Stimulated activated CD8-positive, alpha-beta memory T cell treated with anti-CD3 and anti-CD28 coated beads, Interleukin-15, amount 100 ng/mL, for 4 hours (primary cell): Measurements from ENCODE around the gene BTN3A1.
"Not testable (repeated sequence)": the region's sequence is repeated elsewhere in the genome, so short reads cannot be mapped to it uniquely, and the experiment has no call there.

Experiments used
- DNase-seq, 2 donors: peaks; one replicate each; pipeline ENCODE4 v3.0.0-alpha.2; 2020; ENCODE audit warnings: low read depth in 2 of 2

BTN3A1 gene

GRCh38 chr6:26401987-26402658 lies at the start of gene BTN3A1:
TSS of gene BTN3A1 (plus strand) at chr6:26402275. CDS start at chr6:26405564, 3,289 bp downstream.
- DNase-seq = peak; percentile 36 to 43

GRCh38 chr6:26352315-26352714 lies 49.8 kb upstream of the BTN3A1 start:
- no peak for DNase-seq

GRCh38 chr6:26354162-26354561 lies 47.9 kb upstream of the BTN3A1 start:
- DNase-seq = no peak

GRCh38 chr6:26355366-26355765 lies 46.7 kb upstream of the BTN3A1 start:
- DNase-seq = no peak

- DNase-seq = not testable (repeated sequence)
These were observed 44.5 kb upstream of the BTN3A1 start for GRCh38 chr6:26357543-26357942.

GRCh38 chr6:26358511-26358981 lies 43.5 kb upstream of the BTN3A1 start:
- DNase-seq = no peak

GRCh38 chr6:26359765-26360164 lies 42.3 kb upstream of the BTN3A1 start:
- DNase-seq = no peak

GRCh38 chr6:26360451-26361416 lies 41.3 kb upstream of the BTN3A1 start:
- DNase-seq = no peak

GRCh38 chr6:26361544-26361943 lies 40.5 kb upstream of the BTN3A1 start:
- no peak for DNase-seq

- no peak for DNase-seq
These were observed 39.8 kb upstream of the BTN3A1 start for GRCh38 chr6:26362093-26362835.

GRCh38 chr6:26362836-26363220 lies 39.2 kb upstream of the BTN3A1 start:
- DNase-seq = no peak

- DNase-seq = no peak
These were observed 38.0 kb upstream of the BTN3A1 start for GRCh38 chr6:26363882-26364701.

- DNase-seq = no peak
These were observed 36.5 kb upstream of the BTN3A1 start for GRCh38 chr6:26365633-26365995.

GRCh38 chr6:26366504-26366903 lies 35.6 kb upstream of the BTN3A1 start:
- no peak for DNase-seq

GRCh38 chr6:26367114-26367513 lies 35.0 kb upstream of the BTN3A1 start:
- DNase-seq = no peak

GRCh38 chr6:26371813-26372212 lies 30.3 kb upstream of the BTN3A1 start:
- not testable (repeated sequence) for DNase-seq

GRCh38 chr6:26372308-26373144 lies 29.5 kb upstream of the BTN3A1 start:
- no peak for DNase-seq

GRCh38 chr6:26375270-26375669 lies 26.8 kb upstream of the BTN3A1 start:
- DNase-seq = no peak

GRCh38 chr6:26377719-26378118 lies 24.4 kb upstream of the BTN3A1 start:
- DNase-seq = no peak

GRCh38 chr6:26378143-26378542 lies 23.9 kb upstream of the BTN3A1 start:
- DNase-seq = not testable (repeated sequence)
